Measurements from ENCODE around the gene PTH2R.

Gene PTH2R

DNA sequence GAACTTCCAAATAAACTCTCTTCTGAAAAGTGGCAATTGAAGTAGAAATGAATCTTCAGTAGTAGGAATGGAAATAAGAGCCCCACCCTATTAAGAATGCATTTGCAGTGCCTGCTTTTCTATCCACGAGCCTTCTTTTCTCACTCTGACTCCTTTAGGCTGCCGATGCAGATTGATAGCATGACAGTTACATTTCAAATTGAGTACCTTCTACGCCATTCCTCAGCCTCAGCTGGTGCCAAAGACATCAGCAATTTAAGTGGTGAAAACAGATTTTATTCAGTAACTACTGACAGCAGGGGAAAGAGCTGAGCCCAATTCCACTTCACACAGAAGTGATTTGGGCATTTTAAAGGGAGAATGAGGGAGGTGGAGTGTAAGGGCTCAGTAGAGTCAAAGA lies 85.5 kb downstream of the PTH2R start:
- TF ChIP-seq, protein P1, sequence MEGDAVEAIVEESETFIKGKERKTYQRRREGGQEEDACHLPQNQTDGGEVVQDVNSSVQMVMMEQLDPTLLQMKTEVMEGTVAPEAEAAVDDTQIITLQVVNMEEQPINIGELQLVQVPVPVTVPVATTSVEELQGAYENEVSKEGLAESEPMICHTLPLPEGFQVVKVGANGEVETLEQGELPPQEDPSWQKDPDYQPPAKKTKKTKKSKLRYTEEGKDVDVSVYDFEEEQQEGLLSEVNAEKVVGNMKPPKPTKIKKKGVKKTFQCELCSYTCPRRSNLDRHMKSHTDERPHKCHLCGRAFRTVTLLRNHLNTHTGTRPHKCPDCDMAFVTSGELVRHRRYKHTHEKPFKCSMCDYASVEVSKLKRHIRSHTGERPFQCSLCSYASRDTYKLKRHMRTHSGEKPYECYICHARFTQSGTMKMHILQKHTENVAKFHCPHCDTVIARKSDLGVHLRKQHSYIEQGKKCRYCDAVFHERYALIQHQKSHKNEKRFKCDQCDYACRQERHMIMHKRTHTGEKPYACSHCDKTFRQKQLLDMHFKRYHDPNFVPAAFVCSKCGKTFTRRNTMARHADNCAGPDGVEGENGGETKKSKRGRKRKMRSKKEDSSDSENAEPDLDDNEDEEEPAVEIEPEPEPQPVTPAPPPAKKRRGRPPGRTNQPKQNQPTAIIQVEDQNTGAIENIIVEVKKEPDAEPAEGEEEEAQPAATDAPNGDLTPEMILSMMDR (IDR thresholded peaks at IDR 0.05; ENCODE audit: insufficient read depth, low read length): no peak
- TF ChIP-seq POLR2AphosphoS5 (IDR thresholded peaks at IDR 0.05; ENCODE audit: low read depth): no peak
- no peak for TF ChIP-seq SPI1 (IDR thresholded peaks at IDR 0.05; ENCODE audit: borderline replicate concordance, low read depth)
- TF ChIP-seq, protein P2, sequence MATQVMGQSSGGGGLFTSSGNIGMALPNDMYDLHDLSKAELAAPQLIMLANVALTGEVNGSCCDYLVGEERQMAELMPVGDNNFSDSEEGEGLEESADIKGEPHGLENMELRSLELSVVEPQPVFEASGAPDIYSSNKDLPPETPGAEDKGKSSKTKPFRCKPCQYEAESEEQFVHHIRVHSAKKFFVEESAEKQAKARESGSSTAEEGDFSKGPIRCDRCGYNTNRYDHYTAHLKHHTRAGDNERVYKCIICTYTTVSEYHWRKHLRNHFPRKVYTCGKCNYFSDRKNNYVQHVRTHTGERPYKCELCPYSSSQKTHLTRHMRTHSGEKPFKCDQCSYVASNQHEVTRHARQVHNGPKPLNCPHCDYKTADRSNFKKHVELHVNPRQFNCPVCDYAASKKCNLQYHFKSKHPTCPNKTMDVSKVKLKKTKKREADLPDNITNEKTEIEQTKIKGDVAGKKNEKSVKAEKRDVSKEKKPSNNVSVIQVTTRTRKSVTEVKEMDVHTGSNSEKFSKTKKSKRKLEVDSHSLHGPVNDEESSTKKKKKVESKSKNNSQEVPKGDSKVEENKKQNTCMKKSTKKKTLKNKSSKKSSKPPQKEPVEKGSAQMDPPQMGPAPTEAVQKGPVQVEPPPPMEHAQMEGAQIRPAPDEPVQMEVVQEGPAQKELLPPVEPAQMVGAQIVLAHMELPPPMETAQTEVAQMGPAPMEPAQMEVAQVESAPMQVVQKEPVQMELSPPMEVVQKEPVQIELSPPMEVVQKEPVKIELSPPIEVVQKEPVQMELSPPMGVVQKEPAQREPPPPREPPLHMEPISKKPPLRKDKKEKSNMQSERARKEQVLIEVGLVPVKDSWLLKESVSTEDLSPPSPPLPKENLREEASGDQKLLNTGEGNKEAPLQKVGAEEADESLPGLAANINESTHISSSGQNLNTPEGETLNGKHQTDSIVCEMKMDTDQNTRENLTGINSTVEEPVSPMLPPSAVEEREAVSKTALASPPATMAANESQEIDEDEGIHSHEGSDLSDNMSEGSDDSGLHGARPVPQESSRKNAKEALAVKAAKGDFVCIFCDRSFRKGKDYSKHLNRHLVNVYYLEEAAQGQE (IDR thresholded peaks at IDR 0.05; ENCODE audit: insufficient replicate concordance, low read depth): no peak
- no peak for TF ChIP-seq GABPA (IDR thresholded peaks at IDR 0.05; ENCODE audit: low read depth)
- no peaks in the 10 kb centered on the region for H3K27me3 ChIP-seq (ENCODE audit: insufficient read depth, poor library complexity, severe bottlenecking)
- H3K27ac ChIP-seq (replicated peaks): no peak overlapping the region
- H3K4me3 ChIP-seq (replicated peaks; ENCODE audit: insufficient read depth, low read length): no peak overlapping the region
- no peak for DNase-seq (ENCODE audit: low read depth in 1 of 2, low spot score in 1 of 2)

DNA sequence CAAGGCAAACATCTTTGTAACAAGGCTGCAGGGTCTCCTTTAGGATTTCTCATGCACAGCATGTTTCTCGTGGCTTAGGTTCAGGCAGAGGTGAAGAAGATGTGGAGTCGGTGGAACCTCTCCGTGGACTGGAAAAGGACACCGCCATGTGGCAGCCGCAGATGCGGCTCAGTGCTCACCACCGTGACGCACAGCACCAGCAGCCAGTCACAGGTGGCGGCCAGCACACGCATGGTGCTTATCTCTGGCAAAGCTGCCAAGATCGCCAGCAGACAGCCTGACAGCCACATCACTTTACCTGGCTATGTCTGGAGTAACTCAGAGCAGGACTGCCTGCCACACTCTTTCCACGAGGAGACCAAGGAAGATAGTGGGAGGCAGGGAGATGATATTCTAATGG lies 86.6 kb downstream of the PTH2R start:
- no peak overlapping the region for H3K4me3 ChIP-seq (replicated peaks; ENCODE audit: insufficient read depth, low read length)
- H3K27me3 ChIP-seq (ENCODE audit: insufficient read depth, poor library complexity, severe bottlenecking): no peaks in the 10 kb centered on the region
- TF ChIP-seq, protein P1 (IDR thresholded peaks at IDR 0.05; ENCODE audit: insufficient read depth, low read length): no peak
- TF ChIP-seq POLR2AphosphoS5 (IDR thresholded peaks at IDR 0.05; ENCODE audit: low read depth): no peak
- no peak for TF ChIP-seq GABPA (IDR thresholded peaks at IDR 0.05; ENCODE audit: low read depth)
- no peak for TF ChIP-seq SPI1 (IDR thresholded peaks at IDR 0.05; ENCODE audit: borderline replicate concordance, low read depth)
- DNase-seq (ENCODE audit: low read depth in 1 of 2, low spot score in 1 of 2): no peak
- H3K27ac ChIP-seq (replicated peaks): no peak overlapping the region

DNA sequence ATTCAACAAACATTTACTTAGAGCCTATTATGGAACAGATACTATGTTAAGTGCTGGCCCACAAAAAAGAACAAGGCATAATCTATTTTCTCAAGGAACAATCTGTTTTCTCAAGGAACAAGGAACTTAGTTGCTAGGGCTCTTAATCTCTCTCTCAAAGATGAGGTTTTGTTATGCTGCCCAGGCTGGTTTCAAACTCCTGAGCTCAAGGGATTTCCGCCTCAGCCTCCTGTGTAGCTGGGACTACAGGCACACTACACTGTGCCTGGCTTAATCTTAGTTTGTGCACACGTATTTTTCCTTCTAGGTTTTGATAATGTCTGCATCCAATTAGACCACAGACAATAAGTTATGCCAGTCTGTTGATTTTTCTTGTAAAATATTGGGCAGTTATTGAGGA lies 89.5 kb downstream of the PTH2R start:
- Histone ChIP-seq H3K27me3 (ENCODE audit: insufficient read depth, poor library complexity, severe bottlenecking) (no peaks in the 10 kb centered on the region), H3K27ac (replicated peaks) (no peak overlapping the region), H3K4me3 (replicated peaks; ENCODE audit: insufficient read depth, low read length) (no peak overlapping the region)
- DNase-seq (ENCODE audit: low read depth in 1 of 2, low spot score in 1 of 2): no peak
- TF ChIP-seq SPI1 (IDR thresholded peaks at IDR 0.05; ENCODE audit: borderline replicate concordance, low read depth) (no peak), GABPA (IDR thresholded peaks at IDR 0.05; ENCODE audit: low read depth) (no peak), POLR2AphosphoS5 (IDR thresholded peaks at IDR 0.05; ENCODE audit: low read depth) (no peak)
- TF ChIP-seq, protein P2 (IDR thresholded peaks at IDR 0.05; ENCODE audit: insufficient replicate concordance, low read depth): no peak
- TF ChIP-seq, protein P1 (IDR thresholded peaks at IDR 0.05; ENCODE audit: insufficient read depth, low read length): no peak

DNA sequence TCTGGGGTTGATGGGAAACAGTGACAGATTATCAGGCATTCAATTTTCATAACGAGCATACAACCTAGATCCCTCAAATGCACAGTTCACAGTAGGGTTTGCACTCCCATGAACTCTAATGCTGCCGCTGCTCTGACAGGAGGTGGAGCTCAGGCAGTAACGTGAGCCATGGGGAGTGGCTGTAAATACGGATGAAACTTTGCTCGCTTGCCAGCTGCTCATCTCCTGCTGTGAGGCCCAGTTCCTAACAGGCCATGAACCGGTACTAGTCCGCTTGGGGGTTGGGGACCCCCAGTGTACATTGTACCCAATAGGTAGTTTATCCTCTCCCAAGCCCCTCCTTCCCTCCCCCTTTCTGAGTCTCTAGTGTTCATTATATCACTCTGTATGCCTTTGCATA lies 94.6 kb downstream of the PTH2R start:
- H3K27me3 ChIP-seq (ENCODE audit: insufficient read depth, poor library complexity, severe bottlenecking): no peaks in the 10 kb centered on the region
- H3K4me3 ChIP-seq (replicated peaks; ENCODE audit: insufficient read depth, low read length): no peak overlapping the region
- TF ChIP-seq GABPA (IDR thresholded peaks at IDR 0.05; ENCODE audit: low read depth) (no peak), POLR2AphosphoS5 (IDR thresholded peaks at IDR 0.05; ENCODE audit: low read depth) (no peak)
- TF ChIP-seq, protein P1 (IDR thresholded peaks at IDR 0.05; ENCODE audit: insufficient read depth, low read length): no peak
- TF ChIP-seq, protein P2 (IDR thresholded peaks at IDR 0.05; ENCODE audit: insufficient replicate concordance, low read depth): no peak
- DNase-seq (ENCODE audit: low read depth in 1 of 2, low spot score in 1 of 2): no peak
- no peak overlapping the region for H3K27ac ChIP-seq (replicated peaks)
